HG03175 (cell line): ENCODE measurements around the gene DNM1.
A peak's percentile ranks its signal among the peaks of the same experiment; 100 is the strongest.

Source experiments
- ATAC-seq: cut with Tn5 transposase; IDR thresholded peaks from one replicate; pipeline ENCODE4 v1.9.1; 2021; ENCODE audit warnings: mild to moderate bottlenecking, moderate library complexity; ENCODE audit not compliant: unreplicated experiment

Gene DNM1

DNA sequence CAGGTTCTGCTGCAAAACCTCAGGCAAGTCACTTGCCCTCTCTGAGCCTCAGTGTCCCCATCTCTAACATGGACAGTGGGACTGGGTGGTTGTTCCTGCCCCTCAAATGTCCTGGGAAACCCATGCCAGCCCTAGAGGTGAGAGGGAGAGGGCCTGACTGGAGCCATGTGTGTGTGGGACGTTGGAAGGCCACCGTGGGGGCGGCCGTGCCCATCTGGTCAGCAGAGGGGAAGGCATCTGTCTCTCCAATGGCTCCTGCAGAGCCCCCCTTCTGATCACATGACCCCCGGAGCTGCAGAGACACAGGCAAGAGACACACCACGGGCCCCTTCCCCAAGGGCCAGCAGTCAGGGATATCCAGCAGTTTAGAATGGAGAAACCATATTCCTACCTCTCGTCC, 1.7 kb downstream of the DNM1 start:
- no peak for ATAC-seq

DNA sequence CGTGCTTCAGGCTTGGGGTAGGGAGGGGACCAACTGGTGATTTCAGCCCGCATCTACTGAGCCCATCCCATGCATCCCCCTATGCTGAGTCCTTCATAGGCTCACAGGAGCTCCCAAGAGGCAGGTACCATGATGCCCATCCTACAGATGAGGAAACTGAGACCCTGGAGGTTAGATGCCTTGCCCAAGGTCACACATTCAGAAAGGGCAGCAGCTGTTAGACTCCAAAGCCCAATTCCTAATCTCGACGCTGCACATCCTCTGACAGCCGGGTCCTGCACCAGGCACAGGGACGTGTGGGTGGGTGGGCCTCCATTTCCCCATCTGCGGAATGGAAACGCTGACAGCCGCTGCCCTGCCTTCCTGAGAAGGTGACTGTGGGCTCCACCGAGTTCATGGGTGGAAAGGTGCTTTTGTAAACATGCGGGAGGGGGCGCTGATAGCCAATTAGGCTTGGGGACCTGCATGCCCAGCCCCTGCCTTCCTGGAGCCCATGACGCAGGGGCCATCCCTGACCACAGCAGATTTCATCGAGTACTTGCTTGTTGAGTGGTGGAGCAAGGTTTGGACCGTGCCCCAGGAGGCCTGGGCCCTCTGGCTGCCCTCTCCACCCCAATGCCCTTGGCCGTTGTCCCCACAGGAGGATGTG, 2.2 kb downstream of the DNM1 start:
- ATAC-seq: no peak

DNA sequence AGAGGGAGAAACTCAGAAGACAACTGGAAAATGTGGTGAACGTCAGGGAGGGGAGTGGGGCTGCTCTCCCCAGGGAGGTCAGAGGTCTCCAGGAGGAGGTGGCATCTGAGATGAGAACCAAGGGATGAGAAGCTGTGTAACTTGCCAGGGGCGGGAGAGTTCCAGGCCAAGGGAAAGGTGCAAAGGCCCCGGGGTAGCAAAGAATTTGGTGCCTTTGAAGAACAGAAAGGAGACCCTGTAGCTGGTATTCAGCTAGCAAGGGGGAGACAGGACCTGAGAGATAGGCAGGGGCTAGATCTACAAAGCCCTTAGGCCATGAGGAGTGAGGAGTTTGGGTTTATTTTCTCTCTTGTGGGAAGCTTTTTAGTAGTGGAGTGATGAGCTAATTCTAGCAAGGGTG, 3.3 kb downstream of the DNM1 start:
- no peak for ATAC-seq

DNA sequence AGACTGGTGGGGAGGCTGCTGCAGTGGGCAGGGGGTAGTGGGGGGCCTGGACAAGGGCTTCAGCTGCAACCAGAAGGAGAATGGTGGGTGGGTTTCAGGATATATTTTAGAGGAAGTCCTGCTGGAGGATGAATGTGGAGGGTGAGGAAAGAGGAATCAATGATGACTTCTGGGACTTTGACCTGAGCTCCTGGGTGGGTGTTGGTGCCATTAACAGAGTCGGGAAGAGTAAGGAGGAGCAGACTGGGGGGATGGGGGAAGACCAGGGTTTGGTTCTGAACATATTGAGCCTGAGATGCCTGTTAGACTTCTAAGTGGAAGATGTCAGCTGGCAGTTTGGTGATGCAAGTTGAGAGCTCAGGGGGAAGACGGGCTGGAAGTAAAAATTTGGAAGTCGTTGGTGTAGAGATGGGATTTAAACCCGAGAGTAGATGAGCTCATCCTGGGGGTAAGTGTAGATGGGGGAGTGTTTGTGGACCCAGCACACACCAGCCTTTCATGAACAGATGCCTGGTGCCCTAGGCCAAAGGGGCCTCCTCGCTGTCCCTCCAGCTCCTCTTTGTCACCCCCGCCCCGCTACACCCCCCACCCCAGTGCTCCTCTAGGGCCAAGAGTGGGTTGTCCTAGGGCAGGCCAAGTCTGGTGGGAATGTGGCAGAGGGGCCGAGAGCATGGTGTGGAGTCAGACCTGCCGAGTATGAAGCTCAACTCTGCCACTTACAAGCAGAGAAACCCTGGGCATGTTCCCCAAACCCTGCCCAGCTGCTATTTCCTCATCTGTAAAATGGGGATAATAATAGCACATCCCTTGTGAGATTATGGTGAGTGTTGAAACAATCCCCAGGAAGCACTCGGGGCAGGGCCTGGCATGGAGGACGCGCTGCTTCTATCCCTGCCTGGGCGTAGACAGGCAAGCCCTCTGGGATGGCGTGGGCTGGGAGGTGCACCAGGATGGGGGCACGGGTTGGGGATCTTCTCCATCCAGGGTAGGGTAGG, 4.0 kb downstream of the DNM1 start:
- ATAC-seq: no peak

DNA sequence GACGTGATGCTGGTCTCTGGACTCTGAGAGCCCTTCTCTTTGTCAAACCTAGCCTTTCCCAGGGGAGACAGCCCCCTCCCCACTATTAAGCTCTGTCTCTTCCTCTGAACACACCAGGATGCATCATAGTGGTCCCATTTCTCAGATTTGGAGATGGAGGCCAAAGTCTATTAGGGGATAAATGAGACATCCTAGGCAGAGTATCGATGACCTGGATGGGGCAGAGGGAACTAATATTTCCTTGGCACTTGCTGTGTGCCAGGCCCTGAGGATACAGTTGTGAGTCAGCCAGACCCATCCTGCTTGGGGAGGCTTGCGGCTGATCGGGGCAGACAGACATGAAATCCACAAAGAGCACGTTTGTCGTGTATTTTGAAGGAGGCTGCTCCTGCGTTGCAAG, 5.2 kb downstream of the DNM1 start:
- no peak for ATAC-seq

DNA sequence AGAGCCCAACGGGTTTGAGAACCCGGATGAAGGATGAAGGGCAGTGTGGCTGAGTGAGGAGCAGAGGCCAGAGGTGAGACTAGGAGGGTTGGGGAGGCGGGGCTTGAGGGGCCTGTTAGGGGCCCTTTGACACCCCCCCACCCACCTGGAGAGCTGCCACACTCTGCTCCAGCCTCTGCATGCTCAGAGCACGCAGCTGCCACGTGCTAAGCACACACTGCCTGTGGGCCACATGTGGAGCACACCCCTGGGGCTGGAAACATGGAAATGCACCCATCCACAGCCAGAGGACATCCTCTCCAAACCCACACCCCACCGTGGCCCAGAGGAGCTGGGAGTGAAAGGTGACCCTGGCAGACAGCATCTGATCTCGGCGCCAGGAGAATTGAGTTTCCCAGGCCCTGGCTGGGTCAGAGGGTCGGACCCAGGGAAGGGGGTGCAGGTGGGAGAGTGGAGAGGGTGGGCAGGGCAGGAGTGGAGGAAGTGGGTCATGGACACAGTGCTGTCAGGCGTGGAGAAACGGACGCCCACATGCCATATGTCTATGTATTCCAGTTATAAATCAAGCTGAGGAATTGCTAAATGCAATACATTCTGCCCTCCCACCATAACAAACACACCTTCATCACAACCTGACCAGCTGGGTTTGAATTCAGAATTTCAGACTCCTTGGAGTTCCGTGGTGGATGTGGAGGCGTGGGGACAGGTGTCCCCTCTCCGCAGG, 5.9 kb downstream of the DNM1 start:
- no peak for ATAC-seq

DNA sequence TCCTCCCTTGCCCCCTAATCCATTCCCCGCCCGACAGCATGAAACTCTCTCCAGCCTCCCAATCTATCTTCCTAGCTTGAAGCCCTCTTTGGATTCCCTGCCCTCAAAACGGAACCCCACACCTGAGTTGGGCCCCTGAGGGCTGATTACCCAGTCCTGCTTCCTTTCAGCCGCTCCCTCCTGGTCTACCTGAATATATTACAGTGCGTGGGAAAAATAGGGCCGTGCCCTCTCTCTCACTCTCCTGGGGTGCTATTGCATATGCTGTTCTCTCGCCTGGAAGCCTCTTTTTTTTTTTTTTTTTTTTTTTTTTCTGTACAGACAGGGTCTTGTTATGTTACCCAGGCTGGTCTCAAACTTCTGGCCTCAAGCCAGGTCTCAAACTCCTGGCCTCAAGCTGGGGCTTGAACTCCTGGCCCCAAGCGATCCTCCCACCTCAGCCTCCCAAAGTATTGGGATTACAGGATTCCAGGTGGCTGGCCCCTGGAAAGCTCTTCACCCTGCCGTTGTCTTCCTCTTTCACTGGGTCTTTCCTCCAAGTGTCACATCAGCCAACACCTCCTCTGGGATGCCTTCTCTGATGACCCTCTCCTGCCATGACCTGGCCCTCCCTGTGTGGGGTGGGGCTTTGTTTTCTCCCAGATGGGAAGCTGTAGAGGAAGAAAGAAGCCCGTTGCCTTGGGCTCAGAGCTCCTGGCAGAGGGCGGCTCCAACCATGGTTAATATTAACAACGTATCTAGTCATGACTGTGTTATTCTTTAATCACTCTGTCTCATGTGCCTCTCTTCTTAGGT, 8.2 kb downstream of the DNM1 start:
- ATAC-seq: no peak

DNA sequence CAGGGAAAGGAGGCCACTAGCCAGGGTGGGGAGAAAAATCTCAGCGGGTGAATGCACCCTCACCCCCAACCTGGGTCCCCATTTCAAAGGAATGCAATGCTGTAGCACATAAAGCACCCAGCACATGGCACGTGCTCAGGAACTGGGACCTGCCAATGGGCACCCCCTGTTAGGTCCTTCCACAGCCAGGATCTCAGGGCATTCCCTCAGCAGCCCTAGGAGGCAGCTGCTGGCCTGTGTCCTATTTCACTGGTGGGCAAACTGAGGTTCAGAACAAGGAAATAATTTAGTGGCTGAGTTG, 8.8 kb downstream of the DNM1 start:
- no peak for ATAC-seq

DNA sequence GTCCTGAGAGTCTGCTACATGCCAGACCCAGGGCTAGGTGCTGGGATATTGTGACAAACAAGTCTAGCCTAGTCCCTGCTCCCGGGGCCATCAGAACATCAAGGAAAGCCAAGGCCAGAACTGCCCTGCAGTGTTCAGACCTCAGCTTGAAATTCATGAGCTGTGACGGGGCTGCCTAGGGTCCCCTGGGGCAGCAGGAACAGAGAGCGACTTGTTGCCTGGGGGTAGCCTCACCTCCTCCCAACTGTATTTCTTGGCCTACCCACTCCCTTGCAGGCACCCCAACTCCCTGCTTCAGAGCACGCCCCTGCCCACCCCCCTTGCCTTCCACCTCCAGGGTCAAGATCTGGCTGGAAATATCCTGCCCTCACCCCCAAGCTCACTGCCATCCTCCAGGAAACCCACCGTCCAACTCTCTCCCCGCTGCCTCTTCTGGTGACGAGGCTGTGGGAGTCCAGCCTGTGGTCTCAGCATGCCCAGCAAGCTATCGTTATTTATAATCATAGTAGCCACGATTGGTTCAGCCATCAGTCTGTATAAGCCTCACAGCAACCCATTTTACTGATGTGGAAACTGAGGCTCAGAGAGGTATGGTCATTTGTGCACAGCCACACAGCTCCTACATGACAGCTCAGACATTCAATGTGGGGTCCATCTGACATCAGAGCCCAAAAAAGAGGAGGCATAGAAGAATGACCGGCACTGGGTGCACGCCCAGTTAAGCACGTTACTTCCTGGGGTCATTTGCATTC, 10.7 kb downstream of the DNM1 start:
- no peak for ATAC-seq

DNA sequence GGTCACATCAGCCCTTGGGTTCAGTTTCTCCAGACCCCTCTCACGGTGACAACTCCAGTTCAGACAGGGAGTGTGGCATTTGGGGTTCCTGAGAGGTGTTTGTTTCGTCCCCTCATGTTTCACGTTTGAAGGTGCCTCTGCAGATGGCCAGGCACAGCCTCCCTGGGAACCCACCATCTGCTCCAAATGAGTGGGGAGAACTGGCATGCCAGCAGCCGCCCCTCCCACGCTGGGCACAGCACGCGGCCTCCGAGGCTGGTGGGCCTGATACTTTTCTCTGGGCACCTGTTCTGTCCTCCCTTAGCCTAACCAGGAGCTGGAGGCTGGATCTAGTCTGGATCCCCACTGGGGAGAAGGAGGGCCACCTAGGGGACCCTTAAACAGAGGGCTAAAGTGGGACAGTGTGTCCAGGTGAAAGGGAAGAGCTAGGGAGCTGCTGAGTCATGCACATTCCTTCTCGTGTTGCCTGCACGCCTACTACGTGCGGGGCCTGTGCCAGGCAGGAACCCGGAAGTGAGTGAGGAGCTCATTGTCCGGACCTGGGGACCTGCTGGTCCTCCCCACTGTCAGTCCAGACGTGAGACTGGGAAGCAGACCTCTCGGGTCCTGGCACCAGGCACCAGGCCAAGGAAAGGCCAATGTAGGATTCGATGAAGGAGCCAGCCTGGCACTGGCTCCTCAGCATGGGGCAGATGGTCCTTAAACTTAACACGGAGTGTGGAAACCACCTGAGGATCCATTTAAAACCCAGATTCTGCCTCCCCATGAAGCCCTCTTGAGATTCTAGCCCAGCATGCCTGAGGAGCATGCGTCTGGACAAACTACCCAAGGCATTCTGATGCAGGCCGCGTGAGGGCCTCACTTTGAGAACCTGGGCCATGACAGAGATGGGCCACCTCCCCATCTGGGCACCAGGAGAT, 11.7 kb downstream of the DNM1 start:
- ATAC-seq: no peak

DNA sequence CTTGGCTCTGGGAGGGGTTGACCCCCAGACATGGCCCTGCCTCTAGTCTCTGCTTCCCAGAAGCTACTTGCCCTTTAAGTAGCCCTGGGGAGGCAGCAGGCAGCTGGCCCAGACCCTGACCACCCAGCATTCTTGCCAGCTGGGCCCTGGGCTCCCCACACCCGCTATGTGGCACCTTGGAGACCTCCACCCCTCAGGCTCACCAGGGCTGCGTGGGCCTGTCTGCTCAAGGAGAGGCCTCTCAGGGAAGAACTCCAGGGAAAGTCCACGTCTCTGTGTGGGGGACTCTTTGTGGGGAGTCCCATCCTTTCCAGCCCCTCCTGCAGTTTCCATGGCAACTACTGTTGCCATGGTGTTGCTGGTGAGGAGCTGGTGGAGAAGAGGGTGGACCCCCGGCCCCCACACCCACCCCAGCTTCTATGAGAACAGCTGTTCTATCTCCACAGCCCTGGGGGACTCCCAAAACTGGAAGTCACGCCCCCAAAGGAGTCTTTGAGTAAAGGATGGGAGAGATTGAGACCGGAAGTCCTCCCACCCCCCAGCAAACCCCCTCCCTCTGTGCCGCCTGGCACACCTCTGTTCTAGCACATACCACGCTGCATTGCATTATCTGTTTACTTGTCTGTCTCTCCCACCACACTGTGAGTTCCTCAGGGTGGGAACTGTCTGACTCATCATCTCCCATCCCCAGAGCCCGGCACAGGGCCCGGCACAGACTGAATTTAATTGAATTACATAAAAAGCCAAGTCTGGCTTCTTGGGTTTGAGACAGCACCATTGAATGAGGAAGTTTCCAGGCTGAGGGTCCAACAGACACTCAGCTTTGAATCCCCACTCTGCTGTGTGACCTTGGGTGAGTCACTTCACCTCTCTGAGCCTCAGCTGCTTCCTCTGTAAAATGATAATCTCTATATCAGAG, 12.6 kb downstream of the DNM1 start:
- ATAC-seq: no peak

DNA sequence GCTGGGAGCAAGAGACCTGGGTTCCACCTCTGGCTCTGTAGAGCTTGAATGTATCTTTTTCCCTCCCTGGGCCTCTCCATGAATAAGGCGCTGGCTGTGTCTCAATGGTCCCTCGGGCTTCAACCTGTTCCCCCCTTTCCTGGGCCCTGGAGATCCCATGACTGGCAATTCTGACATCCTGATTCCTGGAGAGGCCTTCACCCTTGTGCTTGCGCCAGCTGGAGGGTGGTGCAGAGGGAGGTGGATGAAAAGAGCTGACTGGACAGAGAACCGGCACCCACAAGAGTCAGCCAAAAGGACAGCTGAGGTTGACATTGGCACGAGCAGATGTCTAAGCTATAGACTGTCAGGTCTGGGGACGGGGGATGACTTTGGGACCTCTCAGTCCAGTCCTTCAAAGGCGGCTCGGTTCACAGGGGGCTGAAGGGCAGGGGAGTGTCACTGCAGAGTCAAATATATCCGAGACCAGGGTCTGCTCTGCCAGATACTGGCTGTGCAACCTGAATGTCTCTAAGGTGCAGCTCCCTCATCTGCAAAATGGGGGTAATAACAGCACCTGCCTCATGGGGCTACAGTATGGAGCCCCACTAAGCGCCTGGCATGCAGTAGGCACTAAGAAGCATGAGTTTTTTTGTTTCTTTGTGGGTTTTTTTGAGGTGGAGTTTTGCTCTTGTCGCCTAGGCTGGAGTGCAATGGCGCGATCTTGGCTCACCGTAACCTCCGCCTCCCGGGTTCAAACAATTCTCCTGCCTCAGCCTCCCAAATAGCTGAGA, 13.8 kb downstream of the DNM1 start:
- ATAC-seq: no peak

DNA sequence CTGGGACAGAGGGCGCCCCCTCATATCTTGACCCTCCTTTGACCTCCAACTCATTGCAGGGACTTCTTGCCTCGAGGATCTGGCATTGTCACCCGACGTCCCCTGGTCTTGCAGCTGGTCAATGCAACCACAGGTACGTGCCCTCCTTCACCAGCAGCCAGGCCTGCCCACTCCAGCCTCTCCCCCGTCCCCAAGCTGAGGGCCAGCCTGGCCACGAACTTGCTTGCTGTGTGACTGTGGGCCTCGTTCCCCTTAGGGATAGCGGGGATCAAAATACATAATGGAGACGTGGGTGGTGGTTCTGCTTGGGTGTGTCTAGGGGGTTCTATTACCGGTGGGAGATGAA, 15.0 kb downstream of the DNM1 start:
- ATAC-seq: no peak

DNA sequence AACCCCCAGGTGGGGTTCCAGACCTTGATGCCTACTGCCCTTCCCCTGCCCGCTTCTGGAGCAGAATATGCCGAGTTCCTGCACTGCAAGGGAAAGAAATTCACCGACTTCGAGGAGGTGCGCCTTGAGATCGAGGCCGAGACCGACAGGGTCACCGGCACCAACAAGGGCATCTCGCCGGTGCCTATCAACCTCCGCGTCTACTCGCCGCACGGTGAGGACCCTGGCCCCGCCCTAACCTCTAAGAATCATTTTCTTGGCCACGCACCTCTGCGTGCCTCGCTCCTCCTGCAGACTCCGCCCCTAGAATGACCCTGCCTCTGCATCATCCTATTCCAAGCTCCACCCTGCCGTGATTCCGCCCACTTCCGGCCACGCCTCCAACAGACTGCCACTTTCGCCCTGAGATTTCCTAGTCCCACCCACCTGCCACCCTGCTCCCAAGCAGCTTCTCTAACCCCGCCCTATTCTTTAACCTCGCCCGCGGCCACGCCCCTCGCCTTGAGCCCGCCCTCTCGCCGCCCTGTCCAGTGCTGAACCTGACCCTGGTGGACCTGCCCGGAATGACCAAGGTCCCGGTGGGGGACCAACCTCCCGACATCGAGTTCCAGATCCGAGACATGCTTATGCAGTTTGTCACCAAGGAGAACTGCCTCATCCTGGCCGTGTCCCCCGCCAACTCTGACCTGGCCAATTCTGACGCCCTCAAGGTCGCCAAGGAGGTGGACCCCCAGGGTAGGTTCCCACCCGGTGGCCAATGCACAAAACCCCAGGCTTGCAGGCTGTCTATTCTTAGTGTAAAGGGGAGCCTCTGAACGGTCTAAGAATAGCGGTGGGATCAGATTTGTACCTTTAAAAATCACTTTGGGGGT, 15.6 kb downstream of the DNM1 start:
- peak; percentile 93 for ATAC-seq

DNA sequence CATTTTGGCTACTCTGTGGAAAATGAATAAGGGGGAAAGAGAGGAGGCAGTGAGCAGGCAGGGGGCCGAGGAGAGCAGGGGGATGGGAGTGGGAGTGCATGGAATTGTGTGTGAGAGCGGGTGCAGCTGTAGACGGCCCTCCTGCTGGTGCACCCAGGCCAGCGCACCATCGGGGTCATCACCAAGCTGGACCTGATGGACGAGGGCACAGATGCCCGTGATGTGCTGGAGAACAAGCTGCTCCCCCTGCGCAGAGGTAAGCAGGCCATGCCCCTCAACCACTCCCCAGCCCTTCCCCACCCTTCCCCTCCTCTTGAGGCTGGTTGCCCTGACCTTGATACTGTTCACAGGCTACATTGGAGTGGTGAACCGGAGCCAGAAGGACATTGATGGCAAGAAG, 16.7 kb downstream of the DNM1 start:
- ATAC-seq: no peak

DNA sequence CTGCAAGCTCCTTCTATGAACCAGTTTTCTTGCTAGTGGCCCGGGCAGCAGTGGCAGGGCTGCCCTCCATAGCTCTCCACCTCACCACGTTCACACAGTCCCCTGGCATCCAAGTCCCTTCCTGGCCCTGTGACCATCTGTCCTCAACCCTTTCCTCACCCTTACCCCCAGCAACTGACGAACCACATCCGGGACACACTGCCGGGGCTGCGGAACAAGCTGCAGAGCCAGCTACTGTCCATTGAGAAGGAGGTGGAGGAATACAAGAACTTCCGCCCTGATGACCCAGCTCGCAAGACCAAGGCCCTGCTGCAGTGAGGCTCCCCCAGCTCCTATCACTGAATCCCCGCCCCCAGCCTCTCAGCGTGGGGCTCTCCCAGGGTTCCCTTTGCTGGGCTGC, 18.8 kb downstream of the DNM1 start:
- no peak for ATAC-seq
